Gastroesophageal sphincter (tissue), 4 donors: ENCODE results near the gene TUBB2B. TPM values are rescaled to one million over a fixed set of nuclear protein-coding genes. Genes with fewer than 3 reads are reported as not detected.

ENCODE experiments used
- ATAC-seq: fragments of 150-250 bp; one replicate; pipeline ENCODE4 v1.9.1; 2016; ENCODE audit warnings: mild to moderate bottlenecking, moderate library complexity
- H3K27ac ChIP-seq, 4 donors: fragments of 200-600 bp; sonication (generic) in 3 of 4; 1 replicate in 3 of 4; 2 replicates in 1 of 4; pipeline ENCODE4 v1.5.1; 2016 to 2019
- H3K27me3 ChIP-seq: fragments of 200-600 bp; sonication (generic); one replicate; pipeline ENCODE4 v1.5.1; 2019
- H3K36me3 ChIP-seq, 2 donors: fragments of 200-600 bp; sonication (generic); one replicate each; pipeline ENCODE4 v1.5.1; 2019; ENCODE audit warnings: control low read depth in 1 of 2
- H3K4me1 ChIP-seq, 3 donors: fragments of 200-600 bp; sonication (generic); 1 replicate in 2 of 3; 2 replicates in 1 of 3; pipeline ENCODE4 v1.5.1; 2016 to 2019; ENCODE audit warnings: control low read depth in 2 of 3
- H3K4me3 ChIP-seq, 2 donors: fragments of 200-600 bp; sonication (generic); one replicate each; pipeline ENCODE4 v1.5.1; 2019; ENCODE audit warnings: mild to moderate bottlenecking in 1 of 2, moderate library complexity in 1 of 2
- H3K9me3 ChIP-seq, 3 donors: fragments of 200-600 bp; sonication (generic); one replicate each; pipeline ENCODE4 v1.5.1; 2017 to 2019; ENCODE audit warnings: control low read depth in 2 of 3
- EP300 ChIP-seq: sonication (generic); formaldehyde crosslinking; IDR thresholded peaks from one replicate; pipeline ENCODE4 v1.6.1; 2017; ENCODE audit warnings: antibody characterized with exemption, mild to moderate bottlenecking
- POLR2A ChIP-seq, 2 donors: fragments of 450-650 bp; IDR thresholded peaks; one replicate each; pipeline ENCODE4 v1.6.1; 2017; ENCODE audit warnings: antibody characterized with exemption in 2 of 2, mild to moderate bottlenecking in 2 of 2, moderate library complexity in 1 of 2
- POLR2AphosphoS5 ChIP-seq: sonication (generic); formaldehyde crosslinking; IDR thresholded peaks from one replicate; pipeline ENCODE4 v1.6.1; 2017; ENCODE audit warnings: antibody characterized with exemption
- WGBS, 2 donors: methylation state at CpG; one replicate each; pipeline ENCODE4 v1.1.5; 2018; ENCODE audit warnings: low coverage in 1 of 2; 5-methylcytosine and 5-hydroxymethylcytosine counted together
- total RNA-seq, 4 donors: library from RNA; depleted of rRNA; stranded (reverse); fragments of >200 nt; gene quantifications; one replicate each; pipeline ENCODE4 v1.1.0, GENCODE V29; 2016
- TF ChIP-seq, protein P1 (sequence below), 4 experiments: fragments of 200-600 bp in 2 of 4; fragments of 450-650 bp in 2 of 4; sonication (generic) in 1 of 4; IDR thresholded peaks; one replicate each; pipeline ENCODE4 v1.5.1; 2017 to 2019; ENCODE audit warnings: antibody characterized with exemption in 4 of 4, mild to moderate bottlenecking in 2 of 4, moderate library complexity in 2 of 4

The TUBB2B gene
- total RNA-seq, 4 donors from 2014 or later, result 11.5 to 42.8 (median 14.6) TPM

DNA sequence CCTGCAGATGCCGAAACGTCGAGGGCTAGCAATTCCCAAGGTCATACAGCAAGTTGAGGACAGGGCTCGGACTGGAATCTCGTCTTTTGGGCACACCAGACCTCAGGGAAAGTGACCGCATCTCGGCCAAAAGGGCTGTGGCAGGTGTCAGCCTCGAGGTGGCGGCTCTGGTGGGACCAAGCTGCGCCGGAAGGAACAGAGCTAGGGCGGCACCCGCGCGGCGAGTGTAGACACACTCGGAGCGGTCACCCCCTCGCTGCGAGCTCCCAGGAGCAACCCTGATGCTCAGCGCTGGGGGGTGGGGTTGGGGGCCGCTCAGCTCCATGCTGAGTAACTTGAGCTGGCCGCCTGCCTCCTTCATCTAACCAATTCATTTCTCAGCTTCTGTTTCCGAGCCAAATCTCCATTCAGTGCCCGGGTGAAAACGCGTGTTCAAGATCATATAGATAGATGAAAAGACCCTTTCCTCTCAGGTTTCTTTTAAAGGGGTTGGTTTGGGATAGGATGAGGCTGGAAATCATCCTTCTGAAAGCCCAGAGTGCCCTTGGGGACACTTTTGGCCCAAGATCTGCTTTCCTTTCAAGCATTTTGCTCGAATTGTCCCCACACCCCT, 2.2 kb upstream of the TUBB2B start:
- H3K9me3 ChIP-seq, result no peaks in the 10 kb centered on the region
- H3K27ac ChIP-seq, result peak overlapping the region in 2 of 4 donors; percentile 19 to 74
- H3K4me1 ChIP-seq, result peaks cover 0 to 61% (median 36%) of the 10 kb centered on the region in 3 donors
- no peak for ATAC-seq
- peak overlapping the region in 1 of 2 donors; percentile 58 for H3K4me3 ChIP-seq
- peaks cover 53% of the 10 kb centered on the region for H3K27me3 ChIP-seq
- H3K36me3 ChIP-seq, result no peaks in the 10 kb centered on the region
- WGBS, 2 donors, result 32 to 35% methylated on average over 6 to 10 of the region's 28 CpGs
- TF ChIP-seq POLR2A (IDR thresholded peaks at IDR 0.05), result no peak
- TF ChIP-seq, protein P1, sequence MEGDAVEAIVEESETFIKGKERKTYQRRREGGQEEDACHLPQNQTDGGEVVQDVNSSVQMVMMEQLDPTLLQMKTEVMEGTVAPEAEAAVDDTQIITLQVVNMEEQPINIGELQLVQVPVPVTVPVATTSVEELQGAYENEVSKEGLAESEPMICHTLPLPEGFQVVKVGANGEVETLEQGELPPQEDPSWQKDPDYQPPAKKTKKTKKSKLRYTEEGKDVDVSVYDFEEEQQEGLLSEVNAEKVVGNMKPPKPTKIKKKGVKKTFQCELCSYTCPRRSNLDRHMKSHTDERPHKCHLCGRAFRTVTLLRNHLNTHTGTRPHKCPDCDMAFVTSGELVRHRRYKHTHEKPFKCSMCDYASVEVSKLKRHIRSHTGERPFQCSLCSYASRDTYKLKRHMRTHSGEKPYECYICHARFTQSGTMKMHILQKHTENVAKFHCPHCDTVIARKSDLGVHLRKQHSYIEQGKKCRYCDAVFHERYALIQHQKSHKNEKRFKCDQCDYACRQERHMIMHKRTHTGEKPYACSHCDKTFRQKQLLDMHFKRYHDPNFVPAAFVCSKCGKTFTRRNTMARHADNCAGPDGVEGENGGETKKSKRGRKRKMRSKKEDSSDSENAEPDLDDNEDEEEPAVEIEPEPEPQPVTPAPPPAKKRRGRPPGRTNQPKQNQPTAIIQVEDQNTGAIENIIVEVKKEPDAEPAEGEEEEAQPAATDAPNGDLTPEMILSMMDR (IDR thresholded peaks at IDR 0.05), result no peak

DNA sequence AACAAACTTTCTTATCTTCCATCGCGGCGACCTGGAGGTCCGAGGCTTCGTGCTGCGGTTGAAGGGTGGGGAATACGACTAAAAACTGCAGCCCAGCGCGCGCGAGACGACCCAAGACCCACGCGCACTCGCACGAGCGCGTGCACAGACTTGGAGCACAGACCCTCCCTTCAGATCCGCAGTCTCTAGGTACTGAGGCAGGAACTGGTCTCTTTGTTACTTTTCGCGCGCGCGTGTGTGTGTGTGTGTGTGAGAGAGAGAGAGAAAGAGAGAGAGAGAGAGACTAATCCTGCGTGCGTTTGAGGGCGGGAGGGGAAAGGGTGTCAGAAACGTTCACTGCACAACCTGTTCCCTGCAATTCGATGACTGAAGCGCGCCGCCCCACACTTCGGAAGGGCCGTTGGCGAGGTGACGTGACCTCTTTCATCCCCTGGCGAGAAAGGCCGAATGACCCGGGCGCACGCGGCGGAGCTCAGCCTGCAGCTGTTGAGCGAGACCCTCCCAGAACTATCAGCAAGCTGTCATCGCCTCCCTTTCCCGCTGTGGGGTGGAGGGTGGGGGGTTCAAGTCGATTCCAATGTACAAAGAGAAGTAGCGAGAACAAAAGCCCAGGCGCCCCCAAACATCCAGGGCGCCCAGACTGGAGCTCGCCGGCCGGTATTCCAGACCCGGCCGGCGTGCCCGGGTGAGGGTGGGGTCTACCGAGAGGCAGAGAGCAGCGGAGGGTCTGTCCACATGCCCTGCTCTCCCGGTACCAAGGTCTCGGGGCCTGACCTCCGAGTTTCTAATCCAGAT, 1.5 kb upstream of the TUBB2B start:
- H3K27me3 ChIP-seq, result peaks cover 53% of the 10 kb centered on the region
- WGBS, 2 donors, result 9% methylated on average over 7 of the region's 62 CpGs; no CpG with 5 or more reads in 1 of the 2 donors
- H3K27ac ChIP-seq, result peak overlapping the region in 2 of 4 donors; percentile 19 to 74
- peak overlapping the region in 1 of 2 donors; percentile 58 for H3K4me3 ChIP-seq
- H3K36me3 ChIP-seq, result no peaks in the 10 kb centered on the region
- no peaks in the 10 kb centered on the region for H3K9me3 ChIP-seq
- peaks cover 0 to 61% (median 36%) of the 10 kb centered on the region in 3 donors for H3K4me1 ChIP-seq
- ATAC-seq, result no peak
- no peak for TF ChIP-seq POLR2AphosphoS5

DNA sequence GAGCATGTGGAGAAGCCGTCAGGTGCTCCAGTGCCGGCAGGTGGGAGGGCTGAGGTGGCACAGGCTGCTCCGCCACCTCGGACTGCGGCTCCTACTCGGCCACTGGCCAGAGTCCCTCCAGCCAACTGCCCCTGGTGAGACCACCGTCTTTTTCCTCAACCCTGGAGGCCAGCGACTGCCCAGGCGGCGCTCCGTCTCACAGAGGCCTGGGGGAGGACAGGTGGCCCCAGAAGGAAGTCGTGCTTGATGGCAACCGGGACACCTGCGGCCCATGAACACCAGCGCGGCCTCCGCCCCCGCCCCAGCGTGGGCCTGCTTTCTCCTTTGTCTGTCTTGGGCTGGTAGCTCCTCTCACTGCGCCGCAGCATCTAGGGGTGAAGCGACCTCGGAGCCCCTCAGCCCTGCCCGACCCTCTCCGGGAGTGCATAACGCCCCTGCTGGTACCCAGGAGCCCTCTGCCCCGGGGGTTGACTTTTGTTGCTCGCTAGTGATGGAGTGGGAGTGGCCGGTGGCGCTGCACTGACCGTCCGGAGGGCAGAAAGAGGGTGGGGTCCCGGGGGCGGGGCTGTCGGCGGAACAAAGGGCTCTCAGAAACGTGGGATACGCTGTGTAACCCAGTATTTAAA, 706 bp upstream of the TUBB2B start:
- H3K4me3 ChIP-seq, result peak overlapping the region in 1 of 2 donors; percentile 58
- TF ChIP-seq EP300 (no peak), POLR2A (IDR thresholded peaks at IDR 0.05) (no peak), POLR2AphosphoS5 (no peak)
- TF ChIP-seq, protein P1 (IDR thresholded peaks at IDR 0.05), result no peak
- H3K9me3 ChIP-seq, result no peaks in the 10 kb centered on the region
- peaks cover 53% of the 10 kb centered on the region for H3K27me3 ChIP-seq
- peak overlapping the region in 1 of 4 donors; percentile 74 for H3K27ac ChIP-seq
- H3K36me3 ChIP-seq, result no peaks in the 10 kb centered on the region
- ATAC-seq, result no peak
- WGBS, 2 donors, result no CpG with 5 or more reads among the region's 38 CpGs
- H3K4me1 ChIP-seq, result peaks cover 0 to 61% (median 36%) of the 10 kb centered on the region in 3 donors

- Histone ChIP-seq H3K4me1 (peaks cover 0 to 52% (median 32%) of the 10 kb centered on the region in 3 donors), H3K27me3 (peaks cover 53% of the 10 kb centered on the region), H3K4me3 (peak overlapping the region; percentile 7 to 58), H3K36me3 (no peaks in the 10 kb centered on the region), H3K9me3 (no peaks in the 10 kb centered on the region), H3K27ac (peak overlapping the region in 3 of 4 donors; percentile 14 to 74 (median 40))
- TF ChIP-seq EP300, result no peak
- no peak for TF ChIP-seq POLR2A (IDR thresholded peaks at IDR 0.05)
- TF ChIP-seq, protein P1 (IDR thresholded peaks at IDR 0.05), result no peak
- no peak for TF ChIP-seq POLR2AphosphoS5
- peak; percentile 28 for ATAC-seq
- 1 to 5% methylated on average over 4 to 21 of the region's 54 CpGs for WGBS, 2 donors
Measured at GRCh38 chr6:3226481-3227362, 731 bp downstream of the TUBB2B start.

- H3K4me1 ChIP-seq, result peaks cover 0 to 50% (median 31%) of the 10 kb centered on the region in 3 donors
- TF ChIP-seq POLR2A (IDR thresholded peaks at IDR 0.05), result no peak
- H3K36me3 ChIP-seq, result no peaks in the 10 kb centered on the region
- peaks cover 49% of the 10 kb centered on the region for H3K27me3 ChIP-seq
- no peak for ATAC-seq
- 94 to 100% methylated on average over 2 to 9 of the region's 10 CpGs for WGBS, 2 donors
- H3K9me3 ChIP-seq, result no peaks in the 10 kb centered on the region
- no peak overlapping the region for H3K4me3 ChIP-seq
- no peak overlapping the region for H3K27ac ChIP-seq
Measured at GRCh38 chr6:3226042-3226441, 1.4 kb downstream of the TUBB2B start.
